ENCODE measurements around the gene COMT.
A peak's percentile ranks its signal among the peaks of the same experiment; 100 is the strongest.
"Not testable (repeated sequence)": the region's sequence is repeated elsewhere in the genome, so short reads cannot be mapped to it uniquely, and the experiment has no call there.

COMT gene

GRCh38 chr22:19904935-19905334 lies 36.6 kb upstream of the COMT start:
- no peak overlapping the region for H2BK120ac ChIP-seq (ENCODE audit: low read depth, low read length)
- H4K5ac ChIP-seq (ENCODE audit: low read length), result no peak overlapping the region
- H3K56ac ChIP-seq (ENCODE audit: low read length), result no peak overlapping the region
- no peak overlapping the region for H3K4me3 ChIP-seq (ENCODE audit: low read length)
- no peak overlapping the region for H2BK5ac ChIP-seq (ENCODE audit: low read length)
- H2AK5ac ChIP-seq (ENCODE audit: low read length), result no peak overlapping the region
- H3K36me3 ChIP-seq (ENCODE audit: control insufficient read depth, insufficient read depth, low read length), result no peaks in the 10 kb centered on the region
- no peak overlapping the region for H4K8ac ChIP-seq (ENCODE audit: low read depth, low read length)
- H2BK15ac ChIP-seq (replicated peaks; ENCODE audit: low read depth), result no peak overlapping the region
- no peaks in the 10 kb centered on the region for H3K4me1 ChIP-seq (ENCODE audit: control insufficient read depth, low read depth, low read length)
- H3K4ac ChIP-seq (ENCODE audit: low read depth, low read length), result no peak overlapping the region
- no peak overlapping the region for H3K18ac ChIP-seq (ENCODE audit: low read length)
- no peak overlapping the region for H3K4me2 ChIP-seq (ENCODE audit: low read length)
- H3K79me2 ChIP-seq (ENCODE audit: control insufficient read depth, insufficient read depth, low read length), result no peaks in the 10 kb centered on the region
- no peak for DNase-seq
- WGBS (ENCODE audit: extremely low coverage, insufficient coverage, low lambda C conversion rate), result 100% methylated on average over 1 of the region's 7 CpGs
- no peak overlapping the region for H3K23ac ChIP-seq (ENCODE audit: low read length)
- H3K27me3 ChIP-seq (ENCODE audit: insufficient read depth, low read length, poor library complexity), result no peaks in the 10 kb centered on the region
- no peak overlapping the region for H3K27ac ChIP-seq (ENCODE audit: low read depth, low read length)
- no peaks in the 10 kb centered on the region for H3K79me1 ChIP-seq (ENCODE audit: low read length)
- H3K9ac ChIP-seq (ENCODE audit: low read length), result no peak overlapping the region

- Histone ChIP-seq H3K36me3 (ENCODE audit: control insufficient read depth, insufficient read depth, low read length) (no peaks in the 10 kb centered on the region), H3K56ac (ENCODE audit: low read length) (no peak overlapping the region), H3K9ac (ENCODE audit: low read length) (no peak overlapping the region), H3K4me2 (ENCODE audit: low read length) (no peak overlapping the region), H4K5ac (ENCODE audit: low read length) (no peak overlapping the region), H2BK5ac (ENCODE audit: low read length) (no peak overlapping the region), H3K4me3 (ENCODE audit: low read length) (no peak overlapping the region), H2BK15ac (replicated peaks; ENCODE audit: low read depth) (no peak overlapping the region), H3K4ac (ENCODE audit: low read depth, low read length) (no peak overlapping the region), H3K79me1 (ENCODE audit: low read length) (no peaks in the 10 kb centered on the region), H2BK120ac (ENCODE audit: low read depth, low read length) (no peak overlapping the region), H3K27me3 (ENCODE audit: insufficient read depth, low read length, poor library complexity) (no peaks in the 10 kb centered on the region), H4K8ac (ENCODE audit: low read depth, low read length) (no peak overlapping the region), H3K18ac (ENCODE audit: low read length) (no peak overlapping the region), H3K79me2 (ENCODE audit: control insufficient read depth, insufficient read depth, low read length) (no peaks in the 10 kb centered on the region), H3K27ac (ENCODE audit: low read depth, low read length) (no peak overlapping the region), H2AK5ac (ENCODE audit: low read length) (no peak overlapping the region), H3K4me1 (ENCODE audit: control insufficient read depth, low read depth, low read length) (no peaks in the 10 kb centered on the region), H3K23ac (ENCODE audit: low read length) (no peak overlapping the region)
- WGBS (ENCODE audit: extremely low coverage, insufficient coverage, low lambda C conversion rate), result no CpG with 5 or more reads among the region's 22 CpGs
- DNase-seq, result peak; percentile 54
Measured at GRCh38 chr22:19905347-19906276, 36.0 kb upstream of the COMT start.

GRCh38 chr22:19906864-19907263 lies 34.7 kb upstream of the COMT start:
- not testable (repeated sequence) for H3K36me3 ChIP-seq (ENCODE audit: control insufficient read depth, insufficient read depth, low read length); H3K4me1 ChIP-seq (ENCODE audit: control insufficient read depth, low read depth, low read length); H3K4me3 ChIP-seq (ENCODE audit: low read length); H3K79me2 ChIP-seq (ENCODE audit: control insufficient read depth, insufficient read depth, low read length); H2BK5ac ChIP-seq (ENCODE audit: low read length); H2BK120ac ChIP-seq (ENCODE audit: low read depth, low read length); H4K8ac ChIP-seq (ENCODE audit: low read depth, low read length); H2BK15ac ChIP-seq (replicated peaks; ENCODE audit: low read depth); H3K56ac ChIP-seq (ENCODE audit: low read length); H3K27ac ChIP-seq (ENCODE audit: low read depth, low read length); H3K9ac ChIP-seq (ENCODE audit: low read length); H3K4ac ChIP-seq (ENCODE audit: low read depth, low read length); H3K79me1 ChIP-seq (ENCODE audit: low read length); H2AK5ac ChIP-seq (ENCODE audit: low read length); H4K5ac ChIP-seq (ENCODE audit: low read length); H3K27me3 ChIP-seq (ENCODE audit: insufficient read depth, low read length, poor library complexity); H3K4me2 ChIP-seq (ENCODE audit: low read length); DNase-seq; H3K23ac ChIP-seq (ENCODE audit: low read length); H3K18ac ChIP-seq (ENCODE audit: low read length)
- no CpG with 5 or more reads among the region's 25 CpGs for WGBS (ENCODE audit: extremely low coverage, insufficient coverage, low lambda C conversion rate)

- H2BK120ac ChIP-seq (ENCODE audit: low read depth, low read length); H3K27me3 ChIP-seq (ENCODE audit: insufficient read depth, low read length, poor library complexity); H3K79me1 ChIP-seq (ENCODE audit: low read length); H2BK15ac ChIP-seq (replicated peaks; ENCODE audit: low read depth); H3K4me2 ChIP-seq (ENCODE audit: low read length); H3K18ac ChIP-seq (ENCODE audit: low read length); H3K27ac ChIP-seq (ENCODE audit: low read depth, low read length); H4K5ac ChIP-seq (ENCODE audit: low read length); H4K8ac ChIP-seq (ENCODE audit: low read depth, low read length); H3K36me3 ChIP-seq (ENCODE audit: control insufficient read depth, insufficient read depth, low read length); H2BK5ac ChIP-seq (ENCODE audit: low read length); H3K23ac ChIP-seq (ENCODE audit: low read length); H3K79me2 ChIP-seq (ENCODE audit: control insufficient read depth, insufficient read depth, low read length); H3K4me1 ChIP-seq (ENCODE audit: control insufficient read depth, low read depth, low read length); H3K56ac ChIP-seq (ENCODE audit: low read length); H3K9ac ChIP-seq (ENCODE audit: low read length); H3K4ac ChIP-seq (ENCODE audit: low read depth, low read length); H2AK5ac ChIP-seq (ENCODE audit: low read length); H3K4me3 ChIP-seq (ENCODE audit: low read length); DNase-seq: not testable (repeated sequence)
- WGBS (ENCODE audit: extremely low coverage, insufficient coverage, low lambda C conversion rate), result no CpG with 5 or more reads among the region's 16 CpGs
Measured at GRCh38 chr22:19907902-19908301, 33.7 kb upstream of the COMT start.

- Histone ChIP-seq H3K18ac (ENCODE audit: low read length) (no peak overlapping the region), H3K56ac (ENCODE audit: low read length) (peak overlapping the region; percentile 54), H3K4me2 (ENCODE audit: low read length) (no peak overlapping the region), H3K79me1 (ENCODE audit: low read length) (no peaks in the 10 kb centered on the region), H2BK5ac (ENCODE audit: low read length) (no peak overlapping the region), H3K27ac (ENCODE audit: low read depth, low read length) (no peak overlapping the region), H3K27me3 (ENCODE audit: insufficient read depth, low read length, poor library complexity) (no peaks in the 10 kb centered on the region), H3K23ac (ENCODE audit: low read length) (no peak overlapping the region), H3K36me3 (ENCODE audit: control insufficient read depth, insufficient read depth, low read length) (no peaks in the 10 kb centered on the region), H2AK5ac (ENCODE audit: low read length) (no peak overlapping the region), H4K5ac (ENCODE audit: low read length) (no peak overlapping the region), H3K79me2 (ENCODE audit: control insufficient read depth, insufficient read depth, low read length) (no peaks in the 10 kb centered on the region), H2BK120ac (ENCODE audit: low read depth, low read length) (no peak overlapping the region), H3K4me3 (ENCODE audit: low read length) (no peak overlapping the region), H2BK15ac (replicated peaks; ENCODE audit: low read depth) (no peak overlapping the region), H3K4me1 (ENCODE audit: control insufficient read depth, low read depth, low read length) (no peaks in the 10 kb centered on the region), H3K4ac (ENCODE audit: low read depth, low read length) (no peak overlapping the region), H3K9ac (ENCODE audit: low read length) (no peak overlapping the region), H4K8ac (ENCODE audit: low read depth, low read length) (no peak overlapping the region)
- DNase-seq, result peak; percentile 79
- 100% methylated on average over 1 of the region's 6 CpGs for WGBS (ENCODE audit: extremely low coverage, insufficient coverage, low lambda C conversion rate)
Measured at GRCh38 chr22:19909350-19910179, 32.0 kb upstream of the COMT start.
